K562 (cell line): ENCODE data around the gene PRKCE. TPM values are rescaled to one million over a fixed set of nuclear protein-coding genes. Genes with fewer than 3 reads are reported as not detected.

ENCODE experiments used
- ATAC-seq: fragments of 200-7000 bp; cut with Tn5 transposase; 3 replicates; pipeline ENCODE4 v1.9.1; 2020; ENCODE audit warnings: moderate library complexity
- BruUV-seq: library from RNA; stranded (reverse); fragments of 400-500 nt; replicated peaks from 2 replicates; lab custom pipeline; 2021; lab: Mats Ljungman, UMichigan
- CTCF ChIA-PET: fragments of 300-600 bp; formaldehyde crosslinking; extraction: SDS; loops from one replicate; lab custom pipeline; 2021; ENCODE audit warnings: low intra/inter-chr PET ratio; lab: Yijun Ruan, JAX
- POLR2A ChIA-PET: fragments of 300-600, 350-650 bp; sonication (Branson Sonifier 250); formaldehyde crosslinking; extraction: SDS; loops from one replicate; lab custom pipeline; 2021; ENCODE audit warnings: antibody characterized with exemption, inconsistent platforms; lab: Yijun Ruan, JAX
- DNase-seq, 4 experiments: peaks; one replicate each; pipeline versions ENCODE4 v3.0.0 to v3.0.0-alpha.2; 2011 to 2018; ENCODE audit warnings: low spot score in 3 of 4, mixed read lengths in 3 of 4; ENCODE audit errors: extremely low read depth in 1 of 4
- FAIRE-seq: peaks from 2 replicates; lab custom pipeline; 2011; peaks lifted over from hg19 to GRCh38; lab: Jason Lieb, UNC
- H2AFZ ChIP-seq: 2 replicates; pipeline ENCODE4 v1.6.0; 2011; ENCODE audit warnings: low read depth, low read length, control low read depth, inconsistent platforms
- H3K27ac ChIP-seq: fragments of 200-600 bp; 3 replicates; pipeline ENCODE4 v1.8.0; 2011; ENCODE audit warnings: low read depth, mild to moderate bottlenecking, control low read depth, inconsistent platforms, low read length, moderate library complexity, mixed read lengths; ENCODE audit errors: extremely low read depth
- H3K27me3 ChIP-seq, 2 experiments: fragments of 300-600 bp in 1 of 2; 2 replicates in 1 of 2; 3 replicates in 1 of 2; pipeline versions ENCODE4 v1.6.0 to v1.8.0; 2011; ENCODE audit warnings: inconsistent platforms in 2 of 2, low read length in 2 of 2, mild to moderate bottlenecking in 1 of 2, mixed read lengths in 1 of 2, moderate library complexity in 1 of 2; ENCODE audit not compliant: control insufficient read depth in 2 of 2, insufficient read depth in 2 of 2
- H3K36me3 ChIP-seq: fragments of 300-600 bp; 3 replicates; pipeline ENCODE4 v1.8.0; 2011; ENCODE audit warnings: mild to moderate bottlenecking, low read length, inconsistent platforms; ENCODE audit not compliant: control insufficient read depth, insufficient read depth
- H3K4me1 ChIP-seq, 2 experiments: fragments of 200-600 bp in 1 of 2; replicated peaks in 1 of 2; 2 replicates in 1 of 2; 3 replicates in 1 of 2; pipeline versions ENCODE4 v1.5.1 to v1.8.0; 2011; ENCODE audit warnings: inconsistent platforms in 2 of 2, low read length in 2 of 2, mild to moderate bottlenecking in 1 of 2, mixed read lengths in 1 of 2, moderate library complexity in 1 of 2; ENCODE audit not compliant: control insufficient read depth in 2 of 2, insufficient read depth in 2 of 2
- H3K4me2 ChIP-seq: 2 replicates; pipeline ENCODE4 v1.6.1; 2011; ENCODE audit warnings: low read length, control low read depth, inconsistent platforms, mixed read lengths; ENCODE audit not compliant: insufficient read depth
- H3K4me3 ChIP-seq: fragments of 200-600 bp; sonication (generic), shearing (Covaris generic); 2 replicates; pipeline ENCODE4 v1.5.1; 2016; ENCODE audit warnings: control low read depth, inconsistent platforms
- H3K79me2 ChIP-seq: fragments of 200-600 bp; 3 replicates; pipeline ENCODE4 v1.8.0; 2011; ENCODE audit warnings: low read length, inconsistent platforms; ENCODE audit not compliant: control insufficient read depth, insufficient read depth
- H3K9ac ChIP-seq, 2 experiments: 2 replicates each; pipeline versions ENCODE4 v1.6.0 to v1.6.1; 2011; ENCODE audit warnings: low read depth in 2 of 2, low read length in 2 of 2, control low read depth in 1 of 2, inconsistent platforms in 1 of 2, mild to moderate bottlenecking in 1 of 2, mixed read lengths in 1 of 2; ENCODE audit not compliant: insufficient read depth in 1 of 2
- H3K9me1 ChIP-seq: one replicate; pipeline ENCODE4 v1.6.0; 2011; ENCODE audit warnings: inconsistent platforms, mild to moderate bottlenecking, low read length, moderate library complexity; ENCODE audit not compliant: control insufficient read depth, insufficient read depth
- H3K9me3 ChIP-seq: replicated peaks from 2 replicates; pipeline ENCODE4 v1.5.1; 2011; ENCODE audit warnings: low read depth, low read length, inconsistent platforms; ENCODE audit not compliant: control insufficient read depth, insufficient read depth
- H4K20me1 ChIP-seq: replicated peaks from 2 replicates; pipeline ENCODE4 v1.6.1; 2011; ENCODE audit warnings: low read length, inconsistent platforms, mixed read lengths; ENCODE audit not compliant: control insufficient read depth, insufficient read depth
- CREB3L1 ChIP-seq: fragments of 450-650 bp; IDR thresholded peaks from 2 replicates; pipeline ENCODE4 v1.6.1; 2014; ENCODE audit warnings: low read depth, mild to moderate bottlenecking, moderate library complexity, borderline replicate concordance
- DMBX1 ChIP-seq: fragments of 250-450 bp; sonication (Bioruptor Pico); IDR thresholded peaks from 2 replicates; pipeline ENCODE4 v1.8.0; 2022; ENCODE audit warnings: inconsistent platforms, mild to moderate bottlenecking, moderate library complexity, borderline replicate concordance
- HMG20A ChIP-seq: fragments of 450-650 bp; formaldehyde crosslinking; conservative IDR thresholded peaks from 2 replicates; pipeline ENCODE4 v1.4.0; 2020; ENCODE audit warnings: mild to moderate bottlenecking, mixed read lengths
- MEF2A ChIP-seq: IDR thresholded peaks from 2 replicates; pipeline ENCODE4 v1.6.1; 2011; ENCODE audit warnings: low read depth, mild to moderate bottlenecking, low read length, moderate library complexity; ENCODE audit not compliant: control insufficient read depth
- NR2C2 ChIP-seq, 2 experiments: fragments of 200-800 bp in 1 of 2; sonication (Bioruptor generic) in 1 of 2; sonication (generic) in 1 of 2; formaldehyde crosslinking in 1 of 2; IDR thresholded peaks; 2 replicates each; pipeline versions ENCODE4 v1.6.1 to v1.8.0; 2016 to 2022; ENCODE audit warnings: mild to moderate bottlenecking in 1 of 2, missing compliant biosample characterization in 1 of 2, missing genetic modification characterization in 1 of 2, missing genetic modification reagents in 1 of 2
- RBM17 ChIP-seq: fragments of 200-400 bp; formaldehyde crosslinking; IDR thresholded peaks from 2 replicates; pipeline ENCODE4 v1.6.1; 2017; ENCODE audit warnings: low read depth, mild to moderate bottlenecking, low read length, borderline replicate concordance
- SETDB1 ChIP-seq: IDR thresholded peaks from one replicate; pipeline ENCODE4 v1.6.1; 2012; ENCODE audit warnings: low read length, control low read depth, inconsistent platforms
- ZKSCAN3 ChIP-seq: fragments of 250-450 bp; sonication (Bioruptor Pico); IDR thresholded peaks from 2 replicates; pipeline ENCODE4 v1.4.0; 2020
- ZNF24 ChIP-seq: fragments of 450-650 bp; IDR thresholded peaks from 2 replicates; pipeline ENCODE4 v1.6.1; 2016
- ZNF311 ChIP-seq: fragments of 250-450 bp; sonication (Bioruptor Pico); IDR thresholded peaks from 2 replicates; pipeline ENCODE4 v1.4.0; 2020; ENCODE audit warnings: mild to moderate bottlenecking, moderate library complexity
- ZNF57 ChIP-seq: fragments of 450-650 bp; formaldehyde crosslinking; IDR thresholded peaks from 2 replicates; pipeline ENCODE4 v1.4.0; 2020; ENCODE audit warnings: mild to moderate bottlenecking, moderate library complexity
- ZNF639 ChIP-seq, 2 experiments: fragments of 200-800 bp in 1 of 2; sonication (Bioruptor generic) in 1 of 2; sonication (generic) in 1 of 2; formaldehyde crosslinking in 1 of 2; IDR thresholded peaks in 1 of 2; conservative IDR thresholded peaks in 1 of 2; 2 replicates each; pipeline versions ENCODE4 v1.5.0 to v1.6.1; 2016 to 2020; ENCODE audit warnings: missing compliant biosample characterization in 1 of 2, missing genetic modification characterization in 1 of 2, missing genetic modification reagents in 1 of 2
- WGBS: fragments of 100-300 bp; shearing (Covaris generic); methylation state at CpG from one replicate; pipeline ENCODE4 v1.1.6; 2016; ENCODE audit warnings: low coverage, mixed read lengths; ENCODE audit not compliant: insufficient coverage; ENCODE audit errors: missing lambda C conversion rate; 5-methylcytosine and 5-hydroxymethylcytosine counted together
- in situ Hi-C: fragments of 300-500 bp; cut with MboI; formaldehyde crosslinking; loops from 4 replicates; pipeline ENCODE4 v1.15.0; 2018; ENCODE audit warnings: inconsistent platforms, mixed read lengths
- intact Hi-C: fragments of 100-400 bp; cut with micrococcal nuclease; formaldehyde crosslinking; loops from 2 replicates; pipeline ENCODE4 v1.14.2; 2022
- polyA plus RNA-seq, 8 experiments: library from polyadenylated mRNA; depleted of rRNA in 4 of 8; stranded (reverse) in 5 of 8; unstranded in 3 of 8; fragments of >200 nt; fragmentation: Nextera tagmentation in 2 of 8; fragmentation: Illumina TruSeq in 1 of 8; extraction: Ambion mirVana in 2 of 8; extraction: Trizol in 1 of 8; gene quantifications; 2 replicates each; pipeline versions ENCODE4 v1.2.1 to v1.2.3, GENCODE V29; 2011 to 2014; ENCODE audit warnings: inconsistent platforms in 1 of 8, missing spikeins in 1 of 8
- total RNA-seq, 7 experiments: library from RNA; depleted of rRNA in 6 of 7; stranded (reverse); fragments of >200 nt in 6 of 7; fragmentation: Illumina TruSeq in 2 of 7; extraction: Trizol in 2 of 7; gene quantifications; 2 replicates each; pipeline versions ENCODE4 v1.2.1 to v1.2.3, GENCODE V29; 2011 to 2021; ENCODE audit warnings: low replicate concordance in 1 of 7
- TF ChIP-seq, protein P1 (sequence below), 2 experiments: fragments of 450-650 bp; IDR thresholded peaks; 2 replicates each; pipeline ENCODE4 v1.6.1; 2016
- TF ChIP-seq, protein P2 (sequence below): fragments of 250-450 bp; sonication (Bioruptor Pico); IDR thresholded peaks from 2 replicates; pipeline ENCODE4 v1.9.0; 2021; ENCODE audit warnings: mild to moderate bottlenecking

Gene PRKCE
- total and polyA plus RNA-seq, 9 of the 15 experiments (the other 6 are each of a cell fraction or from before 2014, with no cell fraction given), result 0.06 to 1.0 (median 0.22) TPM; not detected in 1

DNA sequence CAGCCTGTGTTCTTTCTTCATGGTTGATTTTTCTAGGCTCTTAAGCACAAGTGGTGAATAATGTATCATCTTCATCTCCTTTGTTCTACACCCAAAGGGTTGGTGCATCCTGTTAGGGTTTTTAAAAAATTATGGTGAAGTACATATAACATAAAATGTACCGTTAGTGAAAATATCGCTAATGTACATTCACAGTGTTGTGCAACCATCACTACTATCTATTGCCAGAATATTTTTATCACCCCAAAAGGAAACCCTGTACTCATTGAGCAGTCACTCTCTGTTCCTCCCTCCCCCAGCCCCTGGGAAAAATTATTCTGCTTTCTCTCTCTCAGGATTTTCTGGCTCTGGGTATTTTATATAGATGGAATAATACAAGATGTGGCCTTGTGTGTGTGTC, 98.5 kb downstream of the PRKCE start:
- no peak for FAIRE-seq
- H3K79me2 ChIP-seq, result no peaks in the 10 kb centered on the region
- no peak overlapping the region for H3K9ac ChIP-seq
- H3K9me3 ChIP-seq, result no peaks in the 10 kb centered on the region
- H4K20me1 ChIP-seq, result 0 out of 2 replicates have a peak, but pooled peaks cover 5% of the 10 kb centered on the region
- H3K27ac ChIP-seq, result no peak overlapping the region
- in situ Hi-C loops (no loop called here), intact Hi-C loops (no loop called here)
- no peaks in the 10 kb centered on the region for H3K4me1 ChIP-seq
- H3K4me2 ChIP-seq, result no peak overlapping the region
- ChIA-PET POLR2A (no interaction called here), CTCF (no interaction called here)
- TF ChIP-seq NR2C2 (CRISPR knock-in tag; IDR thresholded peaks at IDR 0.05), result no peak
- no peak for TF ChIP-seq NR2C2 (tag; IDR thresholded peaks at IDR 0.05)
- TF ChIP-seq, protein P1, sequence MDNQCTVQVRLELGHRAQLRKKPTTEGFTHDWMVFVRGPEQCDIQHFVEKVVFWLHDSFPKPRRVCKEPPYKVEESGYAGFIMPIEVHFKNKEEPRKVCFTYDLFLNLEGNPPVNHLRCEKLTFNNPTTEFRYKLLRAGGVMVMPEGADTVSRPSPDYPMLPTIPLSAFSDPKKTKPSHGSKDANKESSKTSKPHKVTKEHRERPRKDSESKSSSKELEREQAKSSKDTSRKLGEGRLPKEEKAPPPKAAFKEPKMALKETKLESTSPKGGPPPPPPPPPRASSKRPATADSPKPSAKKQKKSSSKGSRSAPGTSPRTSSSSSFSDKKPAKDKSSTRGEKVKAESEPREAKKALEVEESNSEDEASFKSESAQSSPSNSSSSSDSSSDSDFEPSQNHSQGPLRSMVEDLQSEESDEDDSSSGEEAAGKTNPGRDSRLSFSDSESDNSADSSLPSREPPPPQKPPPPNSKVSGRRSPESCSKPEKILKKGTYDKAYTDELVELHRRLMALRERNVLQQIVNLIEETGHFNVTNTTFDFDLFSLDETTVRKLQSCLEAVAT (IDR thresholded peaks at IDR 0.05), result no peak
- no peak for TF ChIP-seq ZNF639 (CRISPR knock-in tag; conservative IDR thresholded peaks at IDR 0.05 in 1 of 2, IDR thresholded peaks at IDR 0.05 in 1 of 2)
- TF ChIP-seq, protein P2, sequence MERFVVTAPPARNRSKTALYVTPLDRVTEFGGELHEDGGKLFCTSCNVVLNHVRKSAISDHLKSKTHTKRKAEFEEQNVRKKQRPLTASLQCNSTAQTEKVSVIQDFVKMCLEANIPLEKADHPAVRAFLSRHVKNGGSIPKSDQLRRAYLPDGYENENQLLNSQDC (CRISPR knock-in tag), result no peak
- TF ChIP-seq ZKSCAN3, result no peak
- TF ChIP-seq SETDB1, result no peak
- TF ChIP-seq CREB3L1, result no peak
- no peak for TF ChIP-seq DMBX1 (CRISPR knock-in tag)
- no peak for TF ChIP-seq HMG20A (CRISPR knock-in tag)
- TF ChIP-seq ZNF24, result no peak
- no peak for TF ChIP-seq ZNF311 (CRISPR knock-in tag)
- no peak for TF ChIP-seq RBM17
- TF ChIP-seq MEF2A, result no peak
- TF ChIP-seq ZNF57 (CRISPR knock-in tag), result no peak
- ATAC-seq, result no peak
- 0% methylated on average over 2 of the region's 2 CpGs for WGBS
- no peak for DNase-seq
- H3K4me3 ChIP-seq, result no peak overlapping the region
- BruUV-seq, result no TSS peak
- no peak overlapping the region for H2AFZ ChIP-seq
- H3K9me1 ChIP-seq, result no peaks in the 10 kb centered on the region
- peaks cover 22 to 44% of the 10 kb centered on the region in 2 experiments; a peak in 4 of 5 replicates for H3K27me3 ChIP-seq
- no peaks in the 10 kb centered on the region for H3K36me3 ChIP-seq
